Measurements from ENCODE around the gene GPR176. TPM values are rescaled to one million over a fixed set of nuclear protein-coding genes. Genes with fewer than 3 reads are reported as not detected.
A peak's percentile ranks its signal among the peaks of the same experiment; 100 is the strongest.

The GPR176 gene
- total RNA-seq, 8 experiments from 2014 or later: 7.5 to 48.8 (median 14.0) TPM

DNA sequence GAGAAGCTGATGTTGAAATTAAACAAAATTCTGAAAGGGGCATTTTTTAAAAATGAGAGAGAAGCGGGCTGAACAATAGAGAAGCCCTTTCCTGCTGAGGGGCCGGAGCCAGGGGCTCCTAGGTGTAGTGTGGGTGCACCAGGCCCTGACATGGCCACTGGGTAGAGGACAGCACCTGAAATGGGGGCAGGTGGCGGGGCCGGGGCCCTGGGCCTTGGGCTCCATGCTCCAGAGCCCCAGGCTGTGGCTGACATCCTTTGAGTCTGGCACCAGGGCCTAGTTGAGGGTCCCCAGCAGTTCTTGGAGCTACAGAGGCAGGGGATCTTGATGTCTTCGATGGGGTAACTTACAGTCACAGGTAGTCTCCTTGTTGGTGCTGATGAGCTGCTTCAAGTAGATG, 6.5 kb upstream of the GPR176 start:
- in situ Hi-C loops (cut with MboI; ENCODE audit: low pct_unique_long_range_greater_than_20kb in 2 of 9, low sequenced_read_pairs in 9 of 9, unreplicated experiment in 9 of 9): no loop called here
- H3K4me1 ChIP-seq (replicated peaks in 1 of 2): no peaks in the 10 kb centered on the region
- WGBS, 10 experiments: 75 to 100% (median 94%) methylated on average over 1 to 5 of the region's 5 CpGs
- H3K27ac ChIP-seq: no peak overlapping the region
- ATAC-seq (replicated peaks in 6 of 8): no peak
- H3K4me3 ChIP-seq: no peak overlapping the region

DNA sequence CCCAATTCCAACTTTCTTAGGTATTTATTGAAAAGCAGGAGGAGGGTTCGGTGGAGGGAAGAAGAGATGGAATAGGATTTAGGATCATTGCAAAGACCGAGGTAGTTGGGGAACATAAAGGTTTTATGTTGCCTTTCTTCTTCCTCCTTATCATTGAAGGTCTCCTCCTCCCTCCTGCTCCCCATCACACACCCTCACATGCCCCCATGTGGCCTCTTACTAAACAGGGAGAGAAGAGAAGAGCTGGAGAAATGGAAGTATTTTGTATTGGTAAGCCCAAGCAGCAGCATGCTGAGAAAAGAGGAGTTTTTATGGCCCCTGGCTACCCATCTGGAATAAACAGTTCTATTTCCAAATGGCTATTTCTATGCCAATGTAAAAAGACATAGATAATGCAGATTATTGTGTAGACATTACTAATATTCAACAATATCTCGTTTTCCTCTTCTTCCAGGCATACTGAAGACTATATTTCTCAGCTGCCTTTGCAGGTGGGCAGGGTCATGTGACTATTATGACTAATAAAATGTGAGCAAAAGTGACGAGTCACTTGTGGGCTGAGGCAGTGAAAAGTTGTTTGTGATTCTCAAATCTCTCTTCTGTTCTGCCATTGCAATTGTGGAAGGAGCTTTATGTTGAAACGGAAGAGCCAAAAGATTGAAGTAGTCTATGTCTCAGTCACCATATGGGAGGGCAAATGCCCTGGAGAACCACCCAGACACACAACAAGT, 5.2 kb upstream of the GPR176 start:
- Histone ChIP-seq H3K4me3 (no peak overlapping the region), H3K4me1 (replicated peaks in 1 of 2) (peaks cover 0 to 3% of the 10 kb centered on the region in 2 donors), H3K27ac (no peak overlapping the region)
- in situ Hi-C loops (cut with MboI; ENCODE audit: low pct_unique_long_range_greater_than_20kb in 2 of 9, low sequenced_read_pairs in 9 of 9, unreplicated experiment in 9 of 9): no loop called here
- peak in 1 of 8 experiments; percentile 18 for ATAC-seq (replicated peaks in 6 of 8)
- WGBS, 10 experiments: 52 to 93% (median 80%) methylated on average over 2 to 5 of the region's 5 CpGs

DNA sequence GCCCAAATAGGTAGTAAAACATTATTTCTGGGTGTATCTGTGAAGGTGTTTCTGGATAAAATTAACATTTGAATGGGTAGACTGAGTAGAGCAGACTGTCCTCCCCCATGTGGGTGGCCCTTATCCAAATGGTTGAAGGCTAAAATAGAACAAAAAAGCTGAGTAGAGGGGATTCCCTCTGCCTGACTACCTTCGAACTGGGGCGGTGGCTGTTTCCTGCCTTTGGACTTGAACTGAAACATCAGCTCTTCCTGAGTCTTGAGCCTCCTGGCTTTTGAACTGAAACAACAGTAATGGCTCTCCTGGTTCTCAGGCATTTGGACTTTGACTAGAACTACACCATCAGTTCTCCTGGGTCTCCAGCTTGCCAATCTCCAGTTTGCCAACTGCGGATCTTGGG, 4.4 kb upstream of the GPR176 start:
- in situ Hi-C loops (cut with MboI; ENCODE audit: low pct_unique_long_range_greater_than_20kb in 2 of 9, low sequenced_read_pairs in 9 of 9, unreplicated experiment in 9 of 9): loop anchor here in 2 of 9 experiments (25.0 kb wide), 2 partner anchors 112 to 137 kb away; partner anchors contain the start of gene FSIP1 (in 1 of the 2)
- Histone ChIP-seq H3K4me3 (no peak overlapping the region), H3K27ac (no peak overlapping the region), H3K4me1 (replicated peaks in 1 of 2) (peaks cover 0 to 3% of the 10 kb centered on the region in 2 donors)
- no peak for ATAC-seq (replicated peaks in 6 of 8)
- 59 to 100% (median 88%) methylated on average over 1 to 3 of the region's 3 CpGs; no CpG with 5 or more reads in 2 of the 10 experiments for WGBS, 10 experiments

DNA sequence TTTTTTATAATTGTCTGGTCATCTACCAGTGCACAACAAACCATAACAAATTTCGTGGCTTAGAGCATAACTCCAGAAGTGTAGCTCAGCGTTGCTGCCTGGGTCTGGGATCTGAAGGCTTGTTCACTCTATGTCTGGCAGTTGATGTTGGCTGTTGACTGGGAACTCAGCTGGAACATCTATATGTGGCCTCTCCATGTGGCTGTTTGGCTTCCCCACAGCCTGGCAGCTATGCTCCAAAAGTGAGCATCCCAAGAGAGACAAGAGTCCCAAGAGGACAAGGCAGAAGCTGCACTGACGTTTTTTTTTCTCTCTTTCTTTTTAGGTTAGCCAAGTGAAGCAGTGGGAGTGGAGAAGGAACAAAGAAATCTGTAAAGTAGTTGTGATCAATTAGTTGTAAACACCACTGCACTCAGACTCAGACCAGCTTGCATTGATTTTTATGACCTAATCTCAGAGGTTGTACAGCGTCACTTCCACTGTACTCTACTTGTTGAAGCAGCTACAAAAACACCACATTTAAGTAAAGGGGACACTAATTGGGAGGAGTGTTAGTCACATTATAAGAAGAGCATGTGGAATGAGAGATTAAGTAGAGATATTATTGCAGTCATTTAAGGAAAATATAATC, 2.5 kb upstream of the GPR176 start:
- WGBS, 10 experiments: 7 to 100% (median 70%) methylated on average over 1 to 4 of the region's 4 CpGs; no CpG with 5 or more reads in 1 of the 10 experiments
- no peak overlapping the region for H3K27ac ChIP-seq
- H3K4me3 ChIP-seq: no peak overlapping the region
- in situ Hi-C loops (cut with MboI; ENCODE audit: low pct_unique_long_range_greater_than_20kb in 2 of 9, low sequenced_read_pairs in 9 of 9, unreplicated experiment in 9 of 9): loop anchor here in 2 of 9 experiments (25.0 kb wide), 2 partner anchors 110 to 135 kb away; partner anchors contain the start of gene FSIP1 (in 1 of the 2)
- no peak for ATAC-seq (replicated peaks in 6 of 8)
- peaks cover 0 to 3% of the 10 kb centered on the region in 2 donors for H3K4me1 ChIP-seq (replicated peaks in 1 of 2)

DNA sequence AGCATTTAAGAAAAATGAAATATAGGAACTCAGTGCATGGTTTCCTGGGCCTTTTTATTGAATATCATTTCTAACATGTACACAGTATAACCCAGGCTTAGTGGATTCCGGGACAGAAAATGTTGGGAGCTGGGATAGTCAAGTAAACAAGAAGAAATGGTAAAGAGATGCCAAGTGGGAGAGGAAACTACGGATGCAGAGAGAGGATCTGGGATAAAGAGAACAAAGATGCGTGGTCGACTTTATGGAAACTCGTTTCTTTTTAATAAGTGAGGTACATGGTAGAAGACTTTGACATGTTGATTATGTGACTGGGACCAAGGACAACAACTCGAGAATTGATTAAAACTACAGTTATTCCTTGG, 1.2 kb upstream of the GPR176 start:
- peak overlapping the region; percentile 37 to 38 for H3K27ac ChIP-seq
- no peak for ATAC-seq (replicated peaks in 6 of 8)
- in situ Hi-C loops (cut with MboI; ENCODE audit: low pct_unique_long_range_greater_than_20kb in 2 of 9, low sequenced_read_pairs in 9 of 9, unreplicated experiment in 9 of 9): loop anchor here in 2 of 9 experiments (25.0 kb wide), 2 partner anchors 109 to 134 kb away; partner anchors contain the start of gene FSIP1 (in 1 of the 2)
- 61 to 100% (median 88%) methylated on average over 1 to 6 of the region's 6 CpGs; no CpG with 5 or more reads in 1 of the 10 experiments for WGBS, 10 experiments
- H3K4me3 ChIP-seq: peak overlapping the region; percentile 37 to 45 (median 40)
- H3K4me1 ChIP-seq (replicated peaks in 1 of 2): peaks cover 0 to 3% of the 10 kb centered on the region in 2 donors

DNA sequence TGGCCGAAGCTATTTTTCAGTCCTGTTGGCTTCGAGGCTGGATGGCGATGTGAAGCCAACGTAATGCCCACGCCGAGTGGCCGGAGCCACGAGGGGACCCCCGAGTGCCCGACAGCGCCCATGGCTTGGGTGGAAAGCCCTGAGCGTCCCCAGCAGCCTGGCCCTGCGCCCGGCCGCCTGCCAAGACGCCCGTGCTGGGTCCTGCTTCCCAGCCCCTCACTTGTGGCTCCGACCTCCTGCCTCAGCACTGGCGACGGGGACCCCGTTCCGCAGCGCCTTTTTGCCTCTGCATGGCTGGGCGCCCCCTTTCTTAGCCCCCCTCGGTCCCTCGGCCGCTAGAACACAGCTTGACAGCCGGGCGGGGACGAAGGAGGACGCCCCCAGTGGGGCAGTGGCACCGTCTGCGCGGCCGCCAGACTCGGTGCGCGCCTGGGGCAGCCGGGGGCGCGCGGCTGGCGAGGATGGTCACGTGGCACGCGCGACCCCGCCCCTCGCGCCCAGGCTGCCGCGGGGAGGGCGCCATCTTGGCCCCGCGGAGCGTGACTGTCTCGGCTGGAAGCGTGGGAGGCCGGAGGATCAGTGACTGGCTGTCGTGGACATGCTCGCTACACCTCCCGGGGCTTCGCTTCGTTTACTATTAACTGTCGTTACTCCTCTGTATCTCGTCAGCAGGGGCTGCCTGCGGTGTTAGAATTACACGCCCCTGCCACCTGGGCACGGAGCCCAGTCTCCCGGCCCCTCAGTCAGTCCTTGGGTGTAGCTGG, 626 bp upstream of the GPR176 start:
- 0 to 50% (median 5%) methylated on average over 1 to 19 of the region's 70 CpGs; no CpG with 5 or more reads in 2 of the 10 experiments for WGBS, 10 experiments
- Histone ChIP-seq H3K4me3 (peak overlapping the region; percentile 37 to 45 (median 40)), H3K27ac (peak overlapping the region; percentile 37 to 38), H3K4me1 (replicated peaks in 1 of 2) (peaks cover 0 to 3% of the 10 kb centered on the region in 2 donors)
- in situ Hi-C loops (cut with MboI; ENCODE audit: low pct_unique_long_range_greater_than_20kb in 2 of 9, low sequenced_read_pairs in 9 of 9, unreplicated experiment in 9 of 9): loop anchor here in 2 of 9 experiments (25.0 kb wide), 2 partner anchors 108 to 133 kb away; partner anchors contain the start of gene FSIP1 (in 1 of the 2)
- peak; percentile 67 to 83 (median 80) for ATAC-seq (replicated peaks in 6 of 8)

DNA sequence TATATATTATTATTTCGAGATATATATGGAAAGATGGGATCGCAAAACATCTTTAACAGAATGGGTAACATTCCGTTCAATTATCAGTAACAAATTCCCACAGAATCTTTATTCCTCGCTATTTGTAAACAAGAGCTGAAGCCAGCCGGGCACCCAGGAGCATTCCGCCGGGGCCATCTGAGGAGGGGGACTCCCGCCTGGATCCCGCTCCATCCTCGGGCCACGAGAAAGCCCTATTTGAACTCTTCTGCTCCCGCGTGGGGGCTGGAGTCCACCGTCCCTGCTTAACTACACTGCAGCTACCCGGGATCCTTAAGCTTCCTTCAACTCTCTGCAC, 687 bp downstream of the GPR176 start:
- Histone ChIP-seq H3K4me1 (replicated peaks in 1 of 2) (peaks cover 0 to 3% of the 10 kb centered on the region in 2 donors), H3K27ac (no peak overlapping the region), H3K4me3 (peak overlapping the region; percentile 37 to 45 (median 40))
- in situ Hi-C loops (cut with MboI; ENCODE audit: low pct_unique_long_range_greater_than_20kb in 2 of 9, low sequenced_read_pairs in 9 of 9, unreplicated experiment in 9 of 9): loop anchor here in 2 of 9 experiments (25.0 kb wide), 2 partner anchors 107 to 132 kb away; partner anchors contain the start of gene FSIP1 (in 1 of the 2)
- 0 to 10% (median 2%) methylated on average over 1 to 14 of the region's 15 CpGs; no CpG with 5 or more reads in 2 of the 10 experiments for WGBS, 10 experiments
- peak in 3 of 8 experiments; percentile 5 to 15 (median 6) for ATAC-seq (replicated peaks in 6 of 8)

DNA sequence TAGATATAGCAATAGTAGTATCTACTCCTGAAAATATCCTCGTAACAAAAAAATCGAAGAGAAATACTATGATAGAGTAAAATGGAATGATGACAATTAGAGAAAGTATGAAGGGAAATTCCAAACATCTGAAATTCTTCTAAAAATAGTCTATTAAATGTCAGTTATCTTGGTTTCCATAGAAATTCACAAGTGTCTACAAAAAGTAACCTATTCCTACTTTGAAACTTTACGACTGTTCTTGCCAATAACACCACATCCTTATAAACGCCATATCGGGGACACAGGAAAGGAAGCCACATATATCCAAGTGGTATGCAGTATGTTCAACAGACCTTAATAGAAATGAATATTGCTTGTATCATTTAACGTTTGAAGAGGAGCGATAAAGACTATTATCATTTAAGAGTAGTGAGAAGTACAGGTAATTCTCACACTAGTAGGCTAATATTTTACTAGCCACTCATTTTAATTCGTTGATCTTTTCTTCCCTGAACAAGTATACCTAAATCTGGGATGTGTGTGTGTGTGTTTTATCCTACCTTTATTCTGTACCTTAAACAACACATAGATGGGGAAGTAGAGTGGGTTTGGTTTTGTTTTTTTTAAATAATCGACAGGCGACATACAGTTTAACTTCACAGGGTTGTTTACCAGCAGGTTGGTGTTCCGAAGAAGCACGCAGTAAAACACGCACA, 1.2 kb downstream of the GPR176 start:
- in situ Hi-C loops (cut with MboI; ENCODE audit: low pct_unique_long_range_greater_than_20kb in 2 of 9, low sequenced_read_pairs in 9 of 9, unreplicated experiment in 9 of 9): loop anchor here in 2 of 9 experiments (25.0 kb wide), 2 partner anchors 107 to 132 kb away; partner anchors contain the start of gene FSIP1 (in 1 of the 2)
- Histone ChIP-seq H3K4me3 (peak overlapping the region; percentile 37 to 45 (median 40)), H3K4me1 (replicated peaks in 1 of 2) (peaks cover 0 to 3% of the 10 kb centered on the region in 2 donors), H3K27ac (no peak overlapping the region)
- 4 to 53% (median 27%) methylated on average over 5 to 13 of the region's 13 CpGs for WGBS, 10 experiments
- ATAC-seq (replicated peaks in 6 of 8): no peak

DNA sequence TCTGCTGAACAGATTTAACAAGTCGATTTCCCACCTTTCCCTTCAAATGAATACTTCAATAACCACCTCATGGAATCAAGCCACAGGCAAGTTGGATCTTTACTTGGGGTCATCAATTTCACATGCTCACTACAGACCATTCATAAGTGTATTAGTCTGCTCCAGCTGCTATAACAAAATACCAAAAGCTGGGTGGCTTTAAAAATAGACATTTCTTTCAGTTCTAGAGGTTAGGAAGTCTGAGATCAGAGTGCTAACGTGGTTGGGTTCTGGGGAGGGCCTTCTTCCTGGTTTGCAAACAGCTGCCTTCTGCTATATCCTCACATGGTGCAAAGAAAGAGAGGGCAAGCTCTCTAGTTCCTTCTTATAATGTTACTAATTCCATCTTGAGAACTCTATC, 5.1 kb downstream of the GPR176 start:
- WGBS, 10 experiments: 44 to 100% (median 94%) methylated on average over 1 to 2 of the region's 2 CpGs; no CpG with 5 or more reads in 2 of the 10 experiments
- no peak for ATAC-seq (replicated peaks in 6 of 8)
- in situ Hi-C loops (cut with MboI; ENCODE audit: low pct_unique_long_range_greater_than_20kb in 2 of 9, low sequenced_read_pairs in 9 of 9, unreplicated experiment in 9 of 9): loop anchor here in 2 of 9 experiments (25.0 kb wide), 2 partner anchors 103 to 128 kb away; partner anchors contain the start of gene FSIP1 (in 1 of the 2)
- H3K27ac ChIP-seq: no peak overlapping the region
- H3K4me1 ChIP-seq (replicated peaks in 1 of 2): no peaks in the 10 kb centered on the region
- H3K4me3 ChIP-seq: no peak overlapping the region

DNA sequence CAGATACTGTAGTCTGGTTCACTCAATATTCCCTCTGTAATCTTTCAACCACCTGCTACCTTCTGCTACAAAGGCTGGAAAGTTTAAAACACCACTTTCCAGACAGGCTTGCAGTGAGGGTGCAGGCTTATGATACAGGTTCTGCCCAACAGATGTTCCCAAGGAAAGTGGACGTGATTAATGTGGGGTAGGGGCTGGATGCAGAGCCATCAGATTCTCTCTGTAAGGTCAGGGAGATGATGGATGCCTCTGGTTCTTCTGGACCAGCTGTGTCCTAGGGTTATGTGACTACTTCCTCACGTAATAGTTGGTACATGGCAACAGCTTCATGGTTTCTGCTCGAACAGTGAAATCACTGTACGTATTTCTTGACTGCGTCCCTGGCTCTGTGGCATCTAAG, 11.1 kb downstream of the GPR176 start:
- ATAC-seq (replicated peaks in 6 of 8): peak in 3 of 8 experiments; percentile 36 to 69 (median 55)
- Histone ChIP-seq H3K4me3 (no peak overlapping the region), H3K4me1 (replicated peaks in 1 of 2) (peaks cover 23 to 33% of the 10 kb centered on the region in 2 donors), H3K27ac (no peak overlapping the region)
- WGBS, 10 experiments: 0 to 100% (median 83%) methylated on average over 1 to 4 of the region's 5 CpGs; no CpG with 5 or more reads in 1 of the 10 experiments
- in situ Hi-C loops (cut with MboI; ENCODE audit: low pct_unique_long_range_greater_than_20kb in 2 of 9, low sequenced_read_pairs in 9 of 9, unreplicated experiment in 9 of 9): loop anchor here in 2 of 9 experiments (25.0 kb wide), 2 partner anchors 97 to 122 kb away; partner anchors contain the start of gene FSIP1 (in 1 of the 2)

DNA sequence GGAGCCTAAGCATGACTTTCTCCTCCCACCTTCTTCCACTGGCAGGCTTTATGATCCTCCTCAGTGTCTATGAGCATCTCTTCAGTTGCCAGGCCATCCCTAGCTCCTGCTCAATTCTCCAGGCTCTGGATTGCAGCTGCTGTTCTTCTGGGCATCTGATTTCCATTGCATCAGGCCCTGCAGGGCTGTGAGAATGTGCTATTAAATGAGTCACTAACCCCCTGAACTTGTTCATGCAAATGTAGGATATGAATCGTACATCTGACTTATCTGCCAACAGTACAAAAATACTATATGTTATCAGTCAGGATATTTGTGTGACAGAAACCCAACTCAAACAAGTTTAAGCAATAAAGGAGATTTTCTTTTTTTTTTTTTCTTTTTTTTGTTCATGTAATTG, 11.9 kb downstream of the GPR176 start:
- in situ Hi-C loops (cut with MboI; ENCODE audit: low pct_unique_long_range_greater_than_20kb in 2 of 9, low sequenced_read_pairs in 9 of 9, unreplicated experiment in 9 of 9): loop anchor here in 2 of 9 experiments (25.0 kb wide), 2 partner anchors 96 to 121 kb away; partner anchors contain the start of gene FSIP1 (in 1 of the 2)
- ATAC-seq (replicated peaks in 6 of 8): peak; percentile 80 to 96 (median 92)
- WGBS, 10 experiments: 0 to 100% (median 67%) methylated on average over 1 of the region's 1 CpG; no CpG with 5 or more reads in 1 of the 10 experiments
- H3K4me3 ChIP-seq: no peak overlapping the region
- peak overlapping the region; percentile 13 to 41 for H3K27ac ChIP-seq
- peaks cover 23 to 39% of the 10 kb centered on the region in 2 donors for H3K4me1 ChIP-seq (replicated peaks in 1 of 2)

Measured in motor neuron (in vitro differentiated cells).